ENCODE measurements around the gene CRYGS. TPM values are rescaled to one million over a fixed set of nuclear protein-coding genes. Genes with fewer than 3 reads are reported as not detected.
"Not testable (repeated sequence)": the region's sequence is repeated elsewhere in the genome, so short reads cannot be mapped to it uniquely, and the experiment has no call there.

The CRYGS gene
- total RNA-seq, 1 donor from 2014 or later, result 3.2 TPM

DNA sequence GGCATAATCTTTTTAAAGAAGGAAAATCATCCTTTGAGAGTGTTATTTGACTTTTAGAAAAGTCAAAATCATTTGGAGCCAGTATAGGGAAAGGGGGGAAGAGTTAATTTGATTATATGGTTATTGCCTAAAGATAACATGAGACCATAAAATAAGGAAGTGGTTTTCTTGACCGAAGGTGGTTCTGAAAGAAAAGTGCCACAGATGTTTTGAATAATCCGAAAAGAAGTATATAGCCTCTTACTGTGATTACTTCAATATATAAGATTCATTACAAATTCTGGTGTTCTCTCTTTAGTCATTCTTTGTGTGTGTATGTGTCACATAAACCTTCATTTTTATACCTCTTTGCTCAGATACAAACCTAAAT lies 27.4 kb upstream of the CRYGS start:
- intact Hi-C loops (cut with micrococcal nuclease), result loop anchor here (2.0 to 5.0 kb wide), 2 partner anchors 17 to 361 kb away; partner anchors contain the start of gene ST6GAL1
- peak overlapping the region; percentile 99 for H3K27ac Mint-ChIP-seq
- peaks cover 49% of the 10 kb centered on the region for H3K4me1 Mint-ChIP-seq (ENCODE audit: low read depth)
- peak overlapping the region; percentile 91 for H3K4me3 Mint-ChIP-seq
- peaks cover 29% of the 10 kb centered on the region for H3K36me3 Mint-ChIP-seq (ENCODE audit: low read depth)
- no peaks in the 10 kb centered on the region for H3K9me3 Mint-ChIP-seq
- H3K27me3 Mint-ChIP-seq (ENCODE audit: insufficient read depth), result no peaks in the 10 kb centered on the region
- no peak for DNase-seq (ENCODE audit: low spot score)

DNA sequence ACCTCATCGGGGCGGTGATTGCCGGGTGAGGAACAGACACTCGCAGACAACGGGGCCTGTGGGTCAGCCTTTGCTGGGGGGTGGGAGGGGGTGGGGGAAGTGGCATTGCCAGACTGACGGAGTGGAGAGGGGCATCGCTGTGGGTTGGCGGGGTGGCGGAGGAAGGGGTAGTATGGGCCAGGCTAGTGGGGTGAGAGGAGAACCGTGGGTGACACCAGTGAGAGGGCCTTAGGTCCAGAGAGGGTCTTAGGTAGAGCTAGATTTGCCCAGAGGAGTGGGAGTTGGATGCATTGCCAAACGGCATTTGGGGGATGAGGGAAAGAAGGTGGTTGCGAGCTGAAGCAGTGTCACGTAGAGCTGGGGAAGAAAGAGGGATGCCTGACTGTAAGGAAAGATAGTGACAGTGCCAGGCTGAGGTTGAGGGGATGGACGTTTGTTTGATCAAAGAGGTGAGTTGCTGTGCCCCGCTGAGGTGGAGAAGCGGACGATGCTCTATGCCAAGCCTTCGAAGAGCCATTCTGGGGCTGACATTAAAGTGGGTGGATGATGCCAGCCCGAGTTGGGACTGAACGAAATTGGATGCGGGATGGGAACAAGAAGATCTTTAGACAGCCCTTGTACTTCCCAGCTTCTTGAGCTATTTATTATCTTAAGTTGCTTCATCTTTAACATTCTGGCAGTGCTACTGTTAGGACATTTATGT lies 26.9 kb upstream of the CRYGS start:
- H3K36me3 Mint-ChIP-seq (ENCODE audit: low read depth), result peaks cover 25% of the 10 kb centered on the region
- no peak for DNase-seq (ENCODE audit: low spot score)
- H3K4me1 Mint-ChIP-seq (ENCODE audit: low read depth), result peaks cover 54% of the 10 kb centered on the region
- H3K4me3 Mint-ChIP-seq, result peak overlapping the region; percentile 91
- no peaks in the 10 kb centered on the region for H3K27me3 Mint-ChIP-seq (ENCODE audit: insufficient read depth)
- intact Hi-C loops (cut with micrococcal nuclease), result loop anchor here (1.0 to 5.0 kb wide), 9 partner anchors 18 to 985 kb away; partner anchors contain the start of genes EIF4A2, RFC4, SENP2 and ST6GAL1
- H3K27ac Mint-ChIP-seq, result peak overlapping the region; percentile 99
- no peaks in the 10 kb centered on the region for H3K9me3 Mint-ChIP-seq

DNA sequence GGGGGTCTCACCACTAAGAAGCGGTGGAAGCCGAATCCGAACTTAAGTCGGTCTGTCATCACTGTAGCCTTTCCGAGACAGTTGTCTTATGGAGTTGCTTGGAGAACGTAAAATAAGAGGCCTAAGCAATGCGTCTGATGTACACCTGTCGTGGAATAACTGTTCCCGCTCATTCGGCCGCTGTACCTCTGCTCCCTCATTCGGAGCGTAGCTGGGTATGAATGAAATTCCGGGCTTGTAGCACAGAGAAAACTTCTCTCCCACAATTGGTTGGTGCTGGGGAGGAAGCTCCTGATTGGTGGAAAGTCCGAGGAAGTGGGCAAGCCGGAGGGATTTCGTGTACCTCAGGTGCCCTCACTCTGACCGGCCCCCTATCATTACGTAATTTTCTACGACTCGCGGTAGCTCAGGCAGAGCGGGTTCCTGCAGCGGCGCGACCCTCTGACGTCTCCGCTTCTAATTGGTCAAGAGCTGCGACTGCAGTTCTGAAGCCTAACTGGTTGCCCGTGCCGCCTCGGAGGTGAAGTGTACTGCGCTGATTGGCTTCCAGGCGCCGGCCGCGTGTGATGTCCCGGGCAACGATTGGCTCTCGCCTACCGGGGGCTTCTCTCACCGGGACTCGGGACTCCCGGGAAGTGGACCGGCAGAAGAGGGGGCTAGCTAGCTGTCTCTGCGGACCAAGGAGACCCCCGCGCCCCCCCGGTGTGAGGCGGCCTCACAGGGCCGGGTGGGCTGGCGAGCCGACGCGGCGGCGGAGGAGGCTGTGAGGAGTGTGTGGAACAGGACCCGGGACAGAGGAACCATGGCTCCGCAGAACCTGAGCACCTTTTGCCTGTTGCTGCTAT lies 26.1 kb upstream of the CRYGS start, which contains the start of gene DNAJB11:
Gene DNAJB11 (plus strand): TSS at position 625 of the 845 bp plus-strand sequence. CDS start 178 bp downstream, at position 803.
- no peaks in the 10 kb centered on the region for H3K27me3 Mint-ChIP-seq (ENCODE audit: insufficient read depth)
- peak within 1 kb of the TSS; percentile 99 for H3K27ac Mint-ChIP-seq
- no peaks in the 10 kb centered on the region for H3K9me3 Mint-ChIP-seq
- intact Hi-C loops (cut with micrococcal nuclease), result loop anchor here (1.0 to 5.0 kb wide), 9 partner anchors 18 to 984 kb away; partner anchors contain the start of genes EIF4A2, RFC4, SENP2 and ST6GAL1
- peak within 1 kb of the TSS; percentile 91 for H3K4me3 Mint-ChIP-seq
- DNase-seq (ENCODE audit: low spot score), result peak; percentile 98
- peaks cover 59% of the 10 kb centered on the region for H3K4me1 Mint-ChIP-seq (ENCODE audit: low read depth)
- peaks cover 17% of the 10 kb centered on the region for H3K36me3 Mint-ChIP-seq (ENCODE audit: low read depth)

DNA sequence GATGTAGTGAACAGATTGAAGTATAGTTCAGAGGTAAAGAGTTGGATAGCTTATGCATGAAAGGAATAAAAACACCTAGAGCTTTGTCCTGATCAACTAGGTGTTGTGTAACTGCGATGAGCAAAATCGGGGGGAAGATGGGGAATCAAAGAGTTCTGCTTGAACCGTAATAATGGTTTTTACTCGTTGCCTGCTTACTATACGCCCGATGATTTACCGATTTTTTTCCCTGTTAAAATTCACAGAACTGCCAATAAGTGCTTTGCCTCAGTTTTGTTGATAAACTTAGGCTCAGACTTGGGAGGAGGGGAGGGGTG lies 25.6 kb upstream of the CRYGS start:
- no peak for DNase-seq (ENCODE audit: low spot score)
- Mint-ChIP-seq H3K27ac (peak overlapping the region; percentile 99), H3K4me3 (peak overlapping the region; percentile 91), H3K9me3 (no peaks in the 10 kb centered on the region), H3K27me3 (ENCODE audit: insufficient read depth) (no peaks in the 10 kb centered on the region), H3K4me1 (ENCODE audit: low read depth) (peaks cover 60% of the 10 kb centered on the region), H3K36me3 (ENCODE audit: low read depth) (peaks cover 14% of the 10 kb centered on the region)
- intact Hi-C loops (cut with micrococcal nuclease), result loop anchor here (1.0 to 5.0 kb wide), 10 partner anchors 19 to 983 kb away; partner anchors contain the start of genes EIF4A2, RFC4, RPL39L and SENP2

DNA sequence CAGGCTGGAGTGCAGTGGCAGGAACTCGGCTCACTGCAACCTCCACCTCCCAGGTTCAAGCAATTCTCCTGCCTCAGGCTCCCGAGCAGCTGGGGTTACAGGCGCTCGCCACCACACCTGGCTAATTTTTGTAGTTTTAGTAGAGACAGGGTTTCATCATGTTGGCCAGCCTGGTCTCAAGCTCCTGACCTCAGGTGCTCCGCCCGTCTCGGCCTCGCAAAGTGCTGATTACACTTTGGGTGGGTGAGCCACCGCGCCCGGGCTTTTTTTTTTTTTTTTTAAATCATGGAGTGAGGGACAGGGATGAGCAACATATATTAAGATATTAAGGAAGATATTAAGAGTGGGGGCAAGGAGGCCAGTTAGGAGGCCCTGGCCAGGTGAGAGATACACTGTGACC lies 25.2 kb upstream of the CRYGS start:
- not testable (repeated sequence) for DNase-seq (ENCODE audit: low spot score)

DNA sequence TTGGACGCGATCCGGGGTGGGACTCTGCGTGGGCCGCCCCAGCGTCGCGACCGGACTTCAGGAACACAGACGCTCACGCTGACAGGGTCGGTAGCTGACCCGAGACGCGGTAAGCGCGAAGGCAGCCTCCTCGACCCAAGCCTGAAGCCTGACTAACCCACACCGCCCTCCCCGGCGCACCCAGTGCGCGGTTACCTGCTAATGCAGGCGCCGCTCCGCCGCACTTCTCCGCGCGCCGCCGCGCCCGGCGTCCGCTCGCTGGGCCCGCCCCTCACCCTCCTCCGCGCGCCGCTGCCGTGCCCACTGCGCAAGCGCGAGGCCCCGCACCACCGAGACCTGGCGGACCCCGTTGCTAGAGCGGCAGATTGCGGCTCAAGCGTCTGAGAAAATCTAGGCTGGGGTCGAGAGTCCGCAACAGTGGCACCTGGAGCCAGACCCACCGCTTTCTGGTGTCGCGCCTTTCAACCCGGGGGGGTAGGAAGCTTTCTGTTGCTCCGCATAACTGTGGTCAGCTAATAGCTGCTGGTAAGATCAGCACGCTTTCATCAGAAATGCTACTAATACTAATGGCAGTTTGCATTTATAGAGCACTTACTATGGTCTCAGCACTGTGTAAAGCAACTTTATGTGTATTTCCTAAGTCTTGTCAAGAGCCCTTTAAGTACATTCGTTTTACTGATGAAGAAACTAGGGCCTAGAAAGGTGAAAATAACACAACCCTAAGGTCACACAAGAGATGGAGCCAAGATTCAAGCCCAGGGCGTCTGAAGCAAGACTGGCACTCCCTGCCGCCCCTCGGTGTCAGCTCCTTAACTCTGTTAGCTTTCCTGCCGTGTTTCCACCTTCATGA lies 23.1 kb upstream of the CRYGS start, which contains the start of gene TBCCD1:
Gene TBCCD1 (minus strand): TSS at position 268 of the 850 bp plus-strand sequence. CDS start 3,010 bp downstream, outside the sequence.
- Mint-ChIP-seq H3K27ac (peak within 1 kb of the TSS; percentile 95), H3K4me1 (ENCODE audit: low read depth) (peaks cover 67% of the 10 kb centered on the region), H3K27me3 (ENCODE audit: insufficient read depth) (no peaks in the 10 kb centered on the region), H3K36me3 (ENCODE audit: low read depth) (peaks cover 13% of the 10 kb centered on the region), H3K4me3 (peak within 1 kb of the TSS; percentile 98), H3K9me3 (no peaks in the 10 kb centered on the region)
- intact Hi-C loops (cut with micrococcal nuclease), result loop anchor here (1.0 to 5.0 kb wide), 4 partner anchors 308 to 590 kb away; partner anchors contain the start of genes ETV5 and RPL39L
- DNase-seq (ENCODE audit: low spot score), result peak; percentile 95

More for the DNA sequence above, 25.2 kb upstream of the CRYGS start:
- H3K4me1 Mint-ChIP-seq (ENCODE audit: low read depth), result peaks cover 60% of the 10 kb centered on the region
- peaks cover 13% of the 10 kb centered on the region for H3K36me3 Mint-ChIP-seq (ENCODE audit: low read depth)
- intact Hi-C loops (cut with micrococcal nuclease), result loop anchor here (5.0 kb wide), 1 partner anchor 568 kb away; the partner anchor contains the start of gene RPL39L
- peak overlapping the region; percentile 99 for H3K27ac Mint-ChIP-seq
- not testable (repeated sequence) for H3K27me3 Mint-ChIP-seq (ENCODE audit: insufficient read depth); H3K9me3 Mint-ChIP-seq
- peak overlapping the region; percentile 91 for H3K4me3 Mint-ChIP-seq

DNA sequence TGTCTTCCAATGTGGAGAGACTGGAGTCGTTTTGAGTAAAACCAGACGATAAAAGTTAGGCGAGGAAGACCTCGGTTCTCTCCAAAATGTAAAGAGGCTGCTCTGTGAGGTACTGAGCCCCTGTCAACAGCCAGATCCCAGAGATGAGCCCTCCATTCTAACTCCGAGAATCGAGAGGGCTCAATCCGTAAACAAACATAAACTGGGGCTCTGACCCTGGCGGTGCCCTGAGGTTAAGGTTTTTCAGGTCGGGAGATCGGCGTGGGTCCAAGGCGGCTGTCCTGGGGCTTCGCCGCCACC lies 22.5 kb upstream of the CRYGS start:
- Mint-ChIP-seq H3K27ac (peak overlapping the region; percentile 95), H3K4me1 (ENCODE audit: low read depth) (peaks cover 68% of the 10 kb centered on the region), H3K4me3 (peak overlapping the region; percentile 98), H3K27me3 (ENCODE audit: insufficient read depth) (no peaks in the 10 kb centered on the region), H3K9me3 (no peaks in the 10 kb centered on the region), H3K36me3 (ENCODE audit: low read depth) (peaks cover 13% of the 10 kb centered on the region)
- no peak for DNase-seq (ENCODE audit: low spot score)
- intact Hi-C loops (cut with micrococcal nuclease), result loop anchor here (1.0 to 5.0 kb wide), 4 partner anchors 307 to 589 kb away; partner anchors contain the start of genes ETV5 and RPL39L

DNA sequence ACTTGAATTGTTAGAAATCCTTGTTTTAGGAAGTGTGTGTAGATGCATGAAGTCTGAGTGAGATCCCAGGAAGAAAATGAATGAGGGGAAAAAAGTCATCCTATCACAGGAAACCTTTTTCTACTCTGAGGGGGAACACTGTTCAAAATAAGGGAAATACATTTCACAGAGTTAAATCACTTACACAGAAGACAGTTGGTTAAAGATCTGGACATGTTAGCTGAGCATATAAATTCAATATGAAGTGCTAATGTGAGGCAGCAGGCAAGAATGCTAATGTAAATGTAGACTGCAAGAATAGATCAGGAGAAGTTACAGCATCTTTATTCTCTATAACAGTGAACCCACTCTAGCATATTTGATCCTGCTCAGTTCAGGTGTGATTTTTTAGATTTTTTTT lies 20.4 kb upstream of the CRYGS start:
- Mint-ChIP-seq H3K4me3 (no peak overlapping the region), H3K4me1 (ENCODE audit: low read depth) (peaks cover 72% of the 10 kb centered on the region), H3K27ac (no peak overlapping the region), H3K27me3 (ENCODE audit: insufficient read depth) (no peaks in the 10 kb centered on the region), H3K36me3 (ENCODE audit: low read depth) (peaks cover 20% of the 10 kb centered on the region), H3K9me3 (no peaks in the 10 kb centered on the region)
- intact Hi-C loops (cut with micrococcal nuclease), result no loop called here
- DNase-seq (ENCODE audit: low spot score), result no peak

DNA sequence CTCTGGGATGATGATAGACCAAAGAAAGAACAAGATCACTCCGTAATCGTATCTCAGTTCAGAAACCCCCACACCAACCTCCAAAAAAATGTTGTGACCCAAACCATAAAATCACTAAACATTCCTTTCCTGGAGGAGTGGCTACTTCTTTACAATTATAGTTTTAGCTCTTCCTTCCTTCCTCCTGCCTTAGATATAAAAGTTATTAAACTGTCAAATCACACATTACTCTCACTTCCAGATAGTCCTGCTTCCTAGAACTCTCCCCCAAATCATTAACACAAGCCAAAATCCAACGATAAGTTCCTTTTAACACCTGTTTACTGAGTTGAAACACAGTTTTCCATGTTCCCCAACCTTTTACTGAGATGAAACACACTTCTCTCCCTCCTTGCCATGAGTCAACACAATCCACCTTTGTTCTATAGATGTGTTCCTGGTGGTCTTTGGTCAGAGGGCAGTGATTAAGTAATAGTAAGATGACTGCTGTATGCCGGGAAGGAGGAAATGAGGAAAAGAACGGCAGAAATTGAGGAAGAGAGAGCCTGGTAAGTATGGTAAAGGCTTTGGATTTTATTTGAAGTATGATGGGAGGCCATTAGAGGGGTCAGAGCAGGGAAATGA lies 8.3 kb upstream of the CRYGS start:
- intact Hi-C loops (cut with micrococcal nuclease), result no loop called here
- H3K36me3 Mint-ChIP-seq (ENCODE audit: low read depth), result peaks cover 32% of the 10 kb centered on the region
- no peak for DNase-seq (ENCODE audit: low spot score)
- H3K27me3 Mint-ChIP-seq (ENCODE audit: insufficient read depth), result no peaks in the 10 kb centered on the region
- no peak overlapping the region for H3K27ac Mint-ChIP-seq
- H3K9me3 Mint-ChIP-seq, result no peaks in the 10 kb centered on the region
- no peak overlapping the region for H3K4me3 Mint-ChIP-seq
- H3K4me1 Mint-ChIP-seq (ENCODE audit: low read depth), result no peaks in the 10 kb centered on the region

DNA sequence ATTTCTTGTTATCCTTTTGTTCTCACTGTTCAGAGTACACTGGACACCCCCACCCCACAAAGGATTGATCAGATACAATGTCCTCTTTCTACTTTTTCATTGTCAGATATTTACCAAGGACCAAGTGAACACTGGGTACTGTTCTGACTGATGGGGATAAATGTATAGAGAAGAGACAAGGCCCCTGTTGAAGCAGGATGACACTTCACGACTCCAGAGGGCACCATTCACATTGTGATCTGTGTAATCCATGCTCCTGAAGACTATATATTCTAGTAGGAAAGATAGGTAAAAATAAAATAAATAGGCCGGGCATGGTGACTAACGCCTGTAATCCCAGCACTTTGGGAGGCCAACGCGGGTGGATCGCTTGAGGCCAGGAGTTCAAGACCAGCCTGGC lies 7.2 kb upstream of the CRYGS start:
- Mint-ChIP-seq H3K9me3 (no peaks in the 10 kb centered on the region), H3K36me3 (ENCODE audit: low read depth) (peaks cover 24% of the 10 kb centered on the region), H3K4me3 (no peak overlapping the region), H3K27ac (no peak overlapping the region), H3K4me1 (ENCODE audit: low read depth) (no peaks in the 10 kb centered on the region), H3K27me3 (ENCODE audit: insufficient read depth) (no peaks in the 10 kb centered on the region)
- no peak for DNase-seq (ENCODE audit: low spot score)
- intact Hi-C loops (cut with micrococcal nuclease), result no loop called here

DNA sequence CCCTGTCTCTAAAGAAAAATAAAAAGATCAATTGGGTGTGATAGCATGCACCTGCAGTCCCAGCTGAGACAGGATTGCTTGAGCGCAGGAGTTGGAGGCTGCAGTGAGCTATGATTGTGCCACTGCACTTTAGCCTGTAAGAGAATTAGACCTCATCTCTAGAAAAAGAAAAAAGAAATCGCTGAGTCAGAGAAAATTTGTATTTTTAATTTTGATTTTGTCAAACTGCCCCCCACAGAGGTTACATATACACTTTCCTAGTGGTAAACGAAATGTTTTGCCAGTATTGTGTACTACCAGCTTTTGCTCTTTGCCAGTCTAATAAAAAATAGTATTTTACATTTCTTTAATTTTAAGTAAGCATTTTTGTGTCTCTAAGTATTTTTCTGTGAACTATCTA lies 5.3 kb upstream of the CRYGS start:
- no peak overlapping the region for H3K4me3 Mint-ChIP-seq
- H3K4me1 Mint-ChIP-seq (ENCODE audit: low read depth), result no peaks in the 10 kb centered on the region
- H3K9me3 Mint-ChIP-seq, result no peaks in the 10 kb centered on the region
- peaks cover 24% of the 10 kb centered on the region for H3K36me3 Mint-ChIP-seq (ENCODE audit: low read depth)
- no peaks in the 10 kb centered on the region for H3K27me3 Mint-ChIP-seq (ENCODE audit: insufficient read depth)
- no peak overlapping the region for H3K27ac Mint-ChIP-seq
- no peak for DNase-seq (ENCODE audit: low spot score)
- intact Hi-C loops (cut with micrococcal nuclease), result no loop called here

DNA sequence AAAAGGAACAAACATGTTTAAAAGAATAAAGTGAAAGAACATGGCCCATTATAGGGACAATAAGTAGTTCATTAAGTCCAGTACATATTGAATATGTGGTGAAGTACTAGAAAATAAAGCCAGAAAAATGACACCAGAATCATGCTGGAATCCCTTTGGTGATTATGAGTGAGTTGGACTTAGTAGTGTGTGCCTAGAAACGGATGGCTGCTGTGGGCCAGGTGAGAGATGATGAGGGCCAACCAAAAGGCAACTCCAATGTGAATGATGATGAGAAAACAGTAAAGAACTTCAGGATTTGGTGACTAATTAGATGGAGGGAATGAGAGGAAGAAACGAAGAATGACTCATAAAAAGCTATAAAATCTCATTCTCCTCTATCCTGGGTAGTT lies 3.3 kb downstream of the CRYGS start:
- Mint-ChIP-seq H3K27ac (peak overlapping the region; percentile 1), H3K9me3 (no peaks in the 10 kb centered on the region), H3K4me3 (no peak overlapping the region), H3K36me3 (ENCODE audit: low read depth) (peaks cover 27% of the 10 kb centered on the region), H3K27me3 (ENCODE audit: insufficient read depth) (no peaks in the 10 kb centered on the region), H3K4me1 (ENCODE audit: low read depth) (peaks cover 50% of the 10 kb centered on the region)
- intact Hi-C loops (cut with micrococcal nuclease), result loop anchor here (1.0 to 2.0 kb wide), 5 partner anchors 282 to 880 kb away; no protein-coding TSS in a partner anchor
- DNase-seq (ENCODE audit: low spot score), result no peak

Data from activated T-helper 1 cell treated with anti-CD3 and anti-CD28 coated beads, Interleukin-12 subunit alpha, Interleukin-12 subunit beta, Interleukin-2, Interleukin-4 antibody, amounts not matched to agents 30 ng/mL and 10 ng/mL and 1 ng/mL, durations not matched to agents 14 hours and 24 hours and 36 hours (primary cell).